ENCODE measurements around the gene CHCHD3. TPM values are rescaled to one million over a fixed set of nuclear protein-coding genes. Genes with fewer than 3 reads are reported as not detected.

CHCHD3 gene
- total RNA-seq, 3 donors from 2014 or later, result 52.1 to 59.4 (median 53.1) TPM

GRCh38 chr7:132797152-132797551, 284.7 kb downstream of the CHCHD3 start:
- Histone ChIP-seq H3K9me3 (no peaks in the 10 kb centered on the region), H3K27me3 (no peaks in the 10 kb centered on the region), H3K27ac (no peak overlapping the region), H3K4me3 (no peak overlapping the region), H3K36me3 (no peaks in the 10 kb centered on the region), H3K4me1 (no peaks in the 10 kb centered on the region)
- DNase-seq (ENCODE audit: low spot score in 2 of 2), result no peak
- intact Hi-C loops (cut with DNase I; ENCODE audit: low total_unique reads), result no loop called here
- TF ChIP-seq POLR2AphosphoS5 (IDR thresholded peaks at IDR 0.05), result no peak
- TF ChIP-seq CTCF (IDR thresholded peaks at IDR 0.05), result no peak
- no peak for TF ChIP-seq POLR2A (IDR thresholded peaks at IDR 0.05)

GRCh38 chr7:132793474-132793873, 288.4 kb downstream of the CHCHD3 start:
- no peak overlapping the region for H3K27ac ChIP-seq
- no peak for DNase-seq (ENCODE audit: low spot score in 2 of 2)
- intact Hi-C loops (cut with DNase I; ENCODE audit: low total_unique reads), result no loop called here
- H3K36me3 ChIP-seq, result no peaks in the 10 kb centered on the region
- TF ChIP-seq POLR2A (IDR thresholded peaks at IDR 0.05) (no peak), CTCF (IDR thresholded peaks at IDR 0.05) (no peak), POLR2AphosphoS5 (IDR thresholded peaks at IDR 0.05) (no peak)
- H3K9me3 ChIP-seq, result no peaks in the 10 kb centered on the region
- no peaks in the 10 kb centered on the region for H3K4me1 ChIP-seq
- H3K27me3 ChIP-seq, result no peaks in the 10 kb centered on the region
- H3K4me3 ChIP-seq, result no peak overlapping the region

- Histone ChIP-seq H3K4me3 (no peak overlapping the region), H3K4me1 (no peaks in the 10 kb centered on the region), H3K27me3 (no peaks in the 10 kb centered on the region), H3K36me3 (no peaks in the 10 kb centered on the region), H3K9me3 (no peaks in the 10 kb centered on the region), H3K27ac (no peak overlapping the region)
- DNase-seq (ENCODE audit: low spot score in 2 of 2), result no peak
- no peak for TF ChIP-seq CTCF (IDR thresholded peaks at IDR 0.05)
- no peak for TF ChIP-seq POLR2AphosphoS5 (IDR thresholded peaks at IDR 0.05)
- no peak for TF ChIP-seq POLR2A (IDR thresholded peaks at IDR 0.05)
- intact Hi-C loops (cut with DNase I; ENCODE audit: low total_unique reads), result no loop called here
Observed at GRCh38 chr7:132791036-132791435, 290.9 kb downstream of the CHCHD3 start.

GRCh38 chr7:132790104-132790503, 291.8 kb downstream of the CHCHD3 start:
- no peaks in the 10 kb centered on the region for H3K4me1 ChIP-seq
- H3K27me3 ChIP-seq, result no peaks in the 10 kb centered on the region
- H3K27ac ChIP-seq, result no peak overlapping the region
- no peaks in the 10 kb centered on the region for H3K36me3 ChIP-seq
- no peak for DNase-seq (ENCODE audit: low spot score in 2 of 2)
- no peak overlapping the region for H3K4me3 ChIP-seq
- TF ChIP-seq POLR2A (IDR thresholded peaks at IDR 0.05) (no peak), CTCF (IDR thresholded peaks at IDR 0.05) (no peak), POLR2AphosphoS5 (IDR thresholded peaks at IDR 0.05) (no peak)
- intact Hi-C loops (cut with DNase I; ENCODE audit: low total_unique reads), result no loop called here
- H3K9me3 ChIP-seq, result no peaks in the 10 kb centered on the region

GRCh38 chr7:132789281-132789680, 292.6 kb downstream of the CHCHD3 start:
- H3K27ac ChIP-seq, result no peak overlapping the region
- no peak overlapping the region for H3K4me3 ChIP-seq
- no peak for TF ChIP-seq CTCF (IDR thresholded peaks at IDR 0.05)
- no peak for TF ChIP-seq POLR2AphosphoS5 (IDR thresholded peaks at IDR 0.05)
- no peak for TF ChIP-seq POLR2A (IDR thresholded peaks at IDR 0.05)
- H3K27me3 ChIP-seq, result no peaks in the 10 kb centered on the region
- no peaks in the 10 kb centered on the region for H3K9me3 ChIP-seq
- DNase-seq (ENCODE audit: low spot score in 2 of 2), result no peak
- intact Hi-C loops (cut with DNase I; ENCODE audit: low total_unique reads), result no loop called here
- H3K36me3 ChIP-seq, result no peaks in the 10 kb centered on the region
- H3K4me1 ChIP-seq, result no peaks in the 10 kb centered on the region

Data from breast epithelium (tissue), 4 donors.